GM12878 (cell line): ENCODE data around the gene NPAS4. TPM values are rescaled to one million over a fixed set of nuclear protein-coding genes. Genes with fewer than 3 reads are reported as not detected.

Source experiments
- ATF2 ChIP-seq: IDR thresholded peaks from 2 replicates; pipeline ENCODE4 v1.6.1; 2012; ENCODE audit warnings: low read length, inconsistent platforms
- ATF7 ChIP-seq: fragments of 450-650 bp; IDR thresholded peaks from 2 replicates; pipeline ENCODE4 v1.6.1; 2016; ENCODE audit warnings: low read depth, mild to moderate bottlenecking
- BCL3 ChIP-seq: IDR thresholded peaks from 2 replicates; pipeline ENCODE4 v1.6.1; 2011; ENCODE audit warnings: borderline replicate concordance, low read depth, mild to moderate bottlenecking, moderate library complexity, low read length; ENCODE audit not compliant: insufficient read depth, poor library complexity, severe bottlenecking
- CBX3 ChIP-seq: fragments of 200-600 bp; sonication (generic); IDR thresholded peaks from 2 replicates; pipeline ENCODE4 v1.6.1; 2016; ENCODE audit warnings: low read depth, borderline replicate concordance
- EED ChIP-seq: sonication (generic); IDR thresholded peaks from 2 replicates; pipeline ENCODE4 v1.6.1; 2016; ENCODE audit warnings: antibody characterized with exemption, low read depth
- HCFC1 ChIP-seq: fragments of 150-350 bp; IDR thresholded peaks from 2 replicates; pipeline ENCODE4 v1.6.1; 2014; ENCODE audit warnings: low read length
- IRF4 ChIP-seq: IDR thresholded peaks from 2 replicates; pipeline ENCODE4 v1.6.1; 2011; ENCODE audit warnings: low read depth, low read length
- JUNB ChIP-seq: IDR thresholded peaks from 2 replicates; pipeline ENCODE4 v1.6.1; 2016; ENCODE audit warnings: antibody characterized with exemption, mild to moderate bottlenecking
- MEF2A ChIP-seq: IDR thresholded peaks from 2 replicates; pipeline ENCODE4 v1.6.1; 2011; ENCODE audit warnings: low read depth, mild to moderate bottlenecking, low read length, moderate library complexity; ENCODE audit not compliant: insufficient read depth
- MTA2 ChIP-seq: fragments of 450-650 bp; IDR thresholded peaks from 2 replicates; pipeline ENCODE4 v1.6.1; 2016; ENCODE audit warnings: low read depth, mild to moderate bottlenecking, moderate library complexity
- NR2C1 ChIP-seq: fragments of 450-650 bp; IDR thresholded peaks from 2 replicates; pipeline ENCODE4 v1.6.1; 2017; ENCODE audit warnings: antibody characterized with exemption, mild to moderate bottlenecking, moderate library complexity
- POLR2AphosphoS5 ChIP-seq: IDR thresholded peaks from 2 replicates; pipeline ENCODE4 v1.6.1; 2011; ENCODE audit warnings: mild to moderate bottlenecking, low read length, inconsistent platforms
- RFX5 ChIP-seq: IDR thresholded peaks from 2 replicates; pipeline ENCODE4 v1.6.1; 2011; ENCODE audit warnings: low read depth, low read length, improper control_type of control experiment
- SPI1 ChIP-seq: IDR thresholded peaks from 2 replicates; pipeline ENCODE4 v1.6.1; 2011; ENCODE audit warnings: low read depth, mild to moderate bottlenecking, low read length, moderate library complexity, borderline replicate concordance; ENCODE audit not compliant: insufficient read depth
- TCF3 ChIP-seq: IDR thresholded peaks from 2 replicates; pipeline ENCODE4 v1.6.1; 2012; ENCODE audit warnings: low read depth, mild to moderate bottlenecking, low read length, borderline replicate concordance; ENCODE audit not compliant: insufficient read depth
- polyA plus RNA-seq, 11 experiments: library from polyadenylated mRNA; depleted of rRNA in 4 of 11; unstranded in 6 of 11; stranded (reverse) in 5 of 11; fragments of >200 nt; fragmentation: Nextera tagmentation in 4 of 11; fragmentation: Illumina TruSeq in 1 of 11; extraction: Ambion mirVana in 4 of 11; extraction: Trizol in 1 of 11; gene quantifications; 1 replicate in 1 of 11; 2 replicates in 10 of 11; pipeline versions ENCODE4 v1.2.1 to v1.2.3, GENCODE V29; 2011 to 2016; ENCODE audit warnings: inconsistent platforms in 2 of 11, missing spikeins in 2 of 11, low read depth in 1 of 11
- total RNA-seq, 4 experiments: library from RNA; depleted of rRNA in 3 of 4; stranded (reverse); fragments of >200 nt in 3 of 4; fragmentation: Illumina TruSeq in 1 of 4; extraction: Trizol in 1 of 4; gene quantifications; 2 replicates each; pipeline versions ENCODE4 v1.2.1 to v1.2.3, GENCODE V29; 2013 to 2021
- TF ChIP-seq, protein P1 (sequence below): IDR thresholded peaks from 2 replicates; pipeline ENCODE4 v1.6.1; 2011; ENCODE audit warnings: borderline replicate concordance, low read depth, mild to moderate bottlenecking, moderate library complexity, mixed read lengths, low read length; ENCODE audit not compliant: insufficient read depth; ENCODE audit errors: extremely low read length
- TF ChIP-seq, protein P2 (sequence below): fragments of 450-650 bp; IDR thresholded peaks from 2 replicates; pipeline ENCODE4 v1.6.1; 2017; ENCODE audit warnings: mild to moderate bottlenecking, low read depth, inconsistent platforms; ENCODE audit not compliant: poor library complexity, severe bottlenecking
- TF ChIP-seq, protein P3 (sequence below): IDR thresholded peaks from 2 replicates; pipeline ENCODE4 v1.6.1; 2012; ENCODE audit warnings: low read depth, low read length, improper control_type of control experiment
- TF ChIP-seq, protein P4 (sequence below): fragments of 450-650 bp; IDR thresholded peaks from 2 replicates; pipeline ENCODE4 v1.6.1; 2017; ENCODE audit warnings: mild to moderate bottlenecking, moderate library complexity

Gene NPAS4
- total and polyA plus RNA-seq, 10 of the 15 experiments (the other 5 are each of a cell fraction or from before 2014, with no cell fraction given), result 0.03 to 0.18 (median 0.06) TPM; not detected in 7

- TF ChIP-seq MEF2A, result no peak
- TF ChIP-seq, protein P1, sequence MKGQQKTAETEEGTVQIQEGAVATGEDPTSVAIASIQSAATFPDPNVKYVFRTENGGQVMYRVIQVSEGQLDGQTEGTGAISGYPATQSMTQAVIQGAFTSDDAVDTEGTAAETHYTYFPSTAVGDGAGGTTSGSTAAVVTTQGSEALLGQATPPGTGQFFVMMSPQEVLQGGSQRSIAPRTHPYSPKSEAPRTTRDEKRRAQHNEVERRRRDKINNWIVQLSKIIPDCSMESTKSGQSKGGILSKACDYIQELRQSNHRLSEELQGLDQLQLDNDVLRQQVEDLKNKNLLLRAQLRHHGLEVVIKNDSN, result no peak
- no peak for TF ChIP-seq CBX3
- TF ChIP-seq ATF2, result no peak
- peak; percentile 77 for TF ChIP-seq SPI1
- no peak for TF ChIP-seq BCL3
- TF ChIP-seq, protein P2, sequence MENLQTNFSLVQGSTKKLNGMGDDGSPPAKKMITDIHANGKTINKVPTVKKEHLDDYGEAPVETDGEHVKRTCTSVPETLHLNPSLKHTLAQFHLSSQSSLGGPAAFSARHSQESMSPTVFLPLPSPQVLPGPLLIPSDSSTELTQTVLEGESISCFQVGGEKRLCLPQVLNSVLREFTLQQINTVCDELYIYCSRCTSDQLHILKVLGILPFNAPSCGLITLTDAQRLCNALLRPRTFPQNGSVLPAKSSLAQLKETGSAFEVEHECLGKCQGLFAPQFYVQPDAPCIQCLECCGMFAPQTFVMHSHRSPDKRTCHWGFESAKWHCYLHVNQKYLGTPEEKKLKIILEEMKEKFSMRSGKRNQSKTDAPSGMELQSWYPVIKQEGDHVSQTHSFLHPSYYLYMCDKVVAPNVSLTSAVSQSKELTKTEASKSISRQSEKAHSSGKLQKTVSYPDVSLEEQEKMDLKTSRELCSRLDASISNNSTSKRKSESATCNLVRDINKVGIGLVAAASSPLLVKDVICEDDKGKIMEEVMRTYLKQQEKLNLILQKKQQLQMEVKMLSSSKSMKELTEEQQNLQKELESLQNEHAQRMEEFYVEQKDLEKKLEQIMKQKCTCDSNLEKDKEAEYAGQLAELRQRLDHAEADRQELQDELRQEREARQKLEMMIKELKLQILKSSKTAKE, result no peak
- TF ChIP-seq, protein P3, sequence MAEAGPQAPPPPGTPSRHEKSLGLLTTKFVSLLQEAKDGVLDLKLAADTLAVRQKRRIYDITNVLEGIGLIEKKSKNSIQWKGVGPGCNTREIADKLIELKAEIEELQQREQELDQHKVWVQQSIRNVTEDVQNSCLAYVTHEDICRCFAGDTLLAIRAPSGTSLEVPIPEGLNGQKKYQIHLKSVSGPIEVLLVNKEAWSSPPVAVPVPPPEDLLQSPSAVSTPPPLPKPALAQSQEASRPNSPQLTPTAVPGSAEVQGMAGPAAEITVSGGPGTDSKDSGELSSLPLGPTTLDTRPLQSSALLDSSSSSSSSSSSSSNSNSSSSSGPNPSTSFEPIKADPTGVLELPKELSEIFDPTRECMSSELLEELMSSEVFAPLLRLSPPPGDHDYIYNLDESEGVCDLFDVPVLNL, result no peak
- TF ChIP-seq JUNB, result no peak
- no peak for TF ChIP-seq TCF3
- TF ChIP-seq POLR2AphosphoS5, result no peak
- no peak for TF ChIP-seq IRF4
- peak; percentile 51; the same call in 1 of the 2 replicates for TF ChIP-seq MTA2
- no peak for TF ChIP-seq HCFC1
- peak; percentile 55 for TF ChIP-seq ATF7
- TF ChIP-seq RFX5, result no peak
- TF ChIP-seq EED, result peak; percentile 31; the same call in 1 of the 2 replicates
- TF ChIP-seq, protein P4, sequence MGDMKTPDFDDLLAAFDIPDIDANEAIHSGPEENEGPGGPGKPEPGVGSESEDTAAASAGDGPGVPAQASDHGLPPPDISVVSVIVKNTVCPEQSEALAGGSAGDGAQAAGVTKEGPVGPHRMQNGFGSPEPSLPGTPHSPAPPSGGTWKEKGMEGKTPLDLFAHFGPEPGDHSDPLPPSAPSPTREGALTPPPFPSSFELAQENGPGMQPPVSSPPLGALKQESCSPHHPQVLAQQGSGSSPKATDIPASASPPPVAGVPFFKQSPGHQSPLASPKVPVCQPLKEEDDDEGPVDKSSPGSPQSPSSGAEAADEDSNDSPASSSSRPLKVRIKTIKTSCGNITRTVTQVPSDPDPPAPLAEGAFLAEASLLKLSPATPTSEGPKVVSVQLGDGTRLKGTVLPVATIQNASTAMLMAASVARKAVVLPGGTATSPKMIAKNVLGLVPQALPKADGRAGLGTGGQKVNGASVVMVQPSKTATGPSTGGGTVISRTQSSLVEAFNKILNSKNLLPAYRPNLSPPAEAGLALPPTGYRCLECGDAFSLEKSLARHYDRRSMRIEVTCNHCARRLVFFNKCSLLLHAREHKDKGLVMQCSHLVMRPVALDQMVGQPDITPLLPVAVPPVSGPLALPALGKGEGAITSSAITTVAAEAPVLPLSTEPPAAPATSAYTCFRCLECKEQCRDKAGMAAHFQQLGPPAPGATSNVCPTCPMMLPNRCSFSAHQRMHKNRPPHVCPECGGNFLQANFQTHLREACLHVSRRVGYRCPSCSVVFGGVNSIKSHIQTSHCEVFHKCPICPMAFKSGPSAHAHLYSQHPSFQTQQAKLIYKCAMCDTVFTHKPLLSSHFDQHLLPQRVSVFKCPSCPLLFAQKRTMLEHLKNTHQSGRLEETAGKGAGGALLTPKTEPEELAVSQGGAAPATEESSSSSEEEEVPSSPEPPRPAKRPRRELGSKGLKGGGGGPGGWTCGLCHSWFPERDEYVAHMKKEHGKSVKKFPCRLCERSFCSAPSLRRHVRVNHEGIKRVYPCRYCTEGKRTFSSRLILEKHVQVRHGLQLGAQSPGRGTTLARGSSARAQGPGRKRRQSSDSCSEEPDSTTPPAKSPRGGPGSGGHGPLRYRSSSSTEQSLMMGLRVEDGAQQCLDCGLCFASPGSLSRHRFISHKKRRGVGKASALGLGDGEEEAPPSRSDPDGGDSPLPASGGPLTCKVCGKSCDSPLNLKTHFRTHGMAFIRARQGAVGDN, result no peak
- TF ChIP-seq NR2C1, result no peak
Observed at GRCh38 chr11:66459138-66459778, 38.4 kb downstream of the NPAS4 start (continued).
